Measurements from ENCODE around the gene STARD9. TPM values are rescaled to one million over a fixed set of nuclear protein-coding genes. Genes with fewer than 3 reads are reported as not detected.

Gene STARD9
- polyA plus RNA-seq, 1 donor (not counting 4 experiments of a cell fraction or from before 2014, with no cell fraction given) = 0.76 TPM

- dilution Hi-C loops (cut with MboI; ENCODE audit: extremely low pct_ligation_motif_present, low sequenced_read_pairs) = no loop called here
- Histone ChIP-seq H3K27ac (ENCODE audit: control insufficient read depth, insufficient read depth, low read length) (no peak overlapping the region), H3K27me3 (ENCODE audit: control insufficient read depth, extremely low read depth, insufficient read depth, low read length) (no peaks in the 10 kb centered on the region), H3K36me3 (ENCODE audit: control insufficient read depth in 2 of 2, extremely low read depth in 1 of 2, insufficient read depth in 2 of 2, low read length in 2 of 2) (no peaks in the 10 kb centered on the region), H2AFZ (ENCODE audit: control insufficient read depth, low read length) (peak overlapping the region; percentile 85), H3K9ac (ENCODE audit: control insufficient read depth, extremely low read depth, insufficient read depth, low read length) (peak overlapping the region; percentile 46), H3K9me1 (ENCODE audit: control insufficient read depth, extremely low read depth, insufficient read depth, low read length) (no peaks in the 10 kb centered on the region), H3K79me2 (ENCODE audit: control insufficient read depth, insufficient read depth, low read length) (no peaks in the 10 kb centered on the region), H4K20me1 (ENCODE audit: control insufficient read depth, extremely low read depth, insufficient read depth, low read length) (no peaks in the 10 kb centered on the region), H3K4me1 (ENCODE audit: control insufficient read depth, extremely low read depth, insufficient read depth, low read length) (peaks cover 5% of the 10 kb centered on the region), H3K9me3 (ENCODE audit: control insufficient read depth, low read depth, low read length) (no peaks in the 10 kb centered on the region), H3K4me2 (ENCODE audit: control insufficient read depth, extremely low read depth, insufficient read depth, low read depth, low read length) (peak overlapping the region; percentile 79), H3K4me3 (ENCODE audit: control insufficient read depth in 2 of 3, extremely low read depth in 1 of 3, insufficient read depth in 2 of 3, low read depth in 1 of 3, low read length in 3 of 3) (peak overlapping the region; percentile 45 to 66 (median 52))
- no peak for DNase-seq (ENCODE audit: low read depth, low spot score)
- TF ChIP-seq CTCF (optimal IDR thresholded peaks at IDR 0.05 in 1 of 3, IDR thresholded peaks at IDR 0.05 in 1 of 3, conservative IDR thresholded peaks at IDR 0.05 in 1 of 3; ENCODE audit: extremely low read depth in 1 of 3, insufficient read depth in 2 of 3, low read length in 3 of 3) (no peak), EZH2 (IDR thresholded peaks at IDR 0.05; ENCODE audit: low read length) (no peak)
- no peak for FAIRE-seq
Measured at GRCh38 chr15:42581272-42581730, 5.9 kb downstream of the STARD9 start.

GRCh38 chr15:42582569-42583375, 7.4 kb downstream of the STARD9 start:
- H2AFZ ChIP-seq (ENCODE audit: control insufficient read depth, low read length) = no peak overlapping the region
- H3K4me3 ChIP-seq (ENCODE audit: control insufficient read depth in 2 of 3, extremely low read depth in 1 of 3, insufficient read depth in 2 of 3, low read depth in 1 of 3, low read length in 3 of 3) = no peak overlapping the region
- DNase-seq (ENCODE audit: low read depth, low spot score) (no peak), FAIRE-seq (no peak)
- no peaks in the 10 kb centered on the region for H3K9me1 ChIP-seq (ENCODE audit: control insufficient read depth, extremely low read depth, insufficient read depth, low read length)
- no peak overlapping the region for H3K27ac ChIP-seq (ENCODE audit: control insufficient read depth, insufficient read depth, low read length)
- TF ChIP-seq EZH2 (IDR thresholded peaks at IDR 0.05; ENCODE audit: low read length) = no peak
- TF ChIP-seq CTCF (optimal IDR thresholded peaks at IDR 0.05 in 1 of 3, IDR thresholded peaks at IDR 0.05 in 1 of 3, conservative IDR thresholded peaks at IDR 0.05 in 1 of 3; ENCODE audit: extremely low read depth in 1 of 3, insufficient read depth in 2 of 3, low read length in 3 of 3) = no peak
- no peak overlapping the region for H3K9ac ChIP-seq (ENCODE audit: control insufficient read depth, extremely low read depth, insufficient read depth, low read length)
- H3K36me3 ChIP-seq (ENCODE audit: control insufficient read depth in 2 of 2, extremely low read depth in 1 of 2, insufficient read depth in 2 of 2, low read length in 2 of 2) = no peaks in the 10 kb centered on the region
- no peaks in the 10 kb centered on the region for H3K27me3 ChIP-seq (ENCODE audit: control insufficient read depth, extremely low read depth, insufficient read depth, low read length)
- dilution Hi-C loops (cut with MboI; ENCODE audit: extremely low pct_ligation_motif_present, low sequenced_read_pairs) = no loop called here
- no peaks in the 10 kb centered on the region for H3K9me3 ChIP-seq (ENCODE audit: control insufficient read depth, low read depth, low read length)
- no peaks in the 10 kb centered on the region for H3K79me2 ChIP-seq (ENCODE audit: control insufficient read depth, insufficient read depth, low read length)
- no peak overlapping the region for H3K4me2 ChIP-seq (ENCODE audit: control insufficient read depth, extremely low read depth, insufficient read depth, low read depth, low read length)
- no peaks in the 10 kb centered on the region for H4K20me1 ChIP-seq (ENCODE audit: control insufficient read depth, extremely low read depth, insufficient read depth, low read length)
- H3K4me1 ChIP-seq (ENCODE audit: control insufficient read depth, extremely low read depth, insufficient read depth, low read length) = peaks cover 3% of the 10 kb centered on the region

Measured in keratinocyte (primary cell).